ENCODE results near the gene FAAP20.

GRCh38 chr1:2165646-2166045 lies 28.9 kb downstream of the FAAP20 start:
- TF ChIP-seq, protein P1, sequence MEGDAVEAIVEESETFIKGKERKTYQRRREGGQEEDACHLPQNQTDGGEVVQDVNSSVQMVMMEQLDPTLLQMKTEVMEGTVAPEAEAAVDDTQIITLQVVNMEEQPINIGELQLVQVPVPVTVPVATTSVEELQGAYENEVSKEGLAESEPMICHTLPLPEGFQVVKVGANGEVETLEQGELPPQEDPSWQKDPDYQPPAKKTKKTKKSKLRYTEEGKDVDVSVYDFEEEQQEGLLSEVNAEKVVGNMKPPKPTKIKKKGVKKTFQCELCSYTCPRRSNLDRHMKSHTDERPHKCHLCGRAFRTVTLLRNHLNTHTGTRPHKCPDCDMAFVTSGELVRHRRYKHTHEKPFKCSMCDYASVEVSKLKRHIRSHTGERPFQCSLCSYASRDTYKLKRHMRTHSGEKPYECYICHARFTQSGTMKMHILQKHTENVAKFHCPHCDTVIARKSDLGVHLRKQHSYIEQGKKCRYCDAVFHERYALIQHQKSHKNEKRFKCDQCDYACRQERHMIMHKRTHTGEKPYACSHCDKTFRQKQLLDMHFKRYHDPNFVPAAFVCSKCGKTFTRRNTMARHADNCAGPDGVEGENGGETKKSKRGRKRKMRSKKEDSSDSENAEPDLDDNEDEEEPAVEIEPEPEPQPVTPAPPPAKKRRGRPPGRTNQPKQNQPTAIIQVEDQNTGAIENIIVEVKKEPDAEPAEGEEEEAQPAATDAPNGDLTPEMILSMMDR (IDR thresholded peaks at IDR 0.05; ENCODE audit: poor library complexity): no peak
- no peak for TF ChIP-seq EZH2 (IDR thresholded peaks at IDR 0.05; ENCODE audit: borderline replicate concordance)
- TF ChIP-seq EZH2phosphoT487 (IDR thresholded peaks at IDR 0.05; ENCODE audit: low read depth, severe bottlenecking, unreplicated experiment): no peak

Measured in hepatocyte (in vitro differentiated cells).